OCI-LY7 (cell line): ENCODE results near the gene CSNK2A2. TPM values are rescaled to one million over a fixed set of nuclear protein-coding genes. Genes with fewer than 3 reads are reported as not detected.

Source experiments
- BruUV-seq: library from RNA; stranded (reverse); fragments of 400-500 nt; replicated peaks from 2 replicates; lab custom pipeline; 2021; lab: Mats Ljungman, UMichigan
- CTCF ChIA-PET: fragments of 300-600 bp; sonication (Branson Sonifier 250); formaldehyde crosslinking; loops from one replicate; lab custom pipeline; 2022; ENCODE audit warnings: antibody characterized with exemption; ENCODE audit not compliant: unreplicated experiment; lab: Charles Lee
- POLR2A ChIA-PET: fragments of 300-600 bp; sonication (Branson Sonifier 250); formaldehyde crosslinking; loops from one replicate; lab custom pipeline; 2022; ENCODE audit warnings: antibody characterized with exemption; lab: Charles Lee
- DNase-seq: peaks from one replicate; pipeline ENCODE4 v3.0.0-alpha.2; 2015; ENCODE audit warnings: low spot score
- H2AFZ ChIP-seq: fragments of 200-600 bp; sonication (generic), shearing (Covaris generic); 2 replicates; pipeline ENCODE4 v1.6.1; 2014; ENCODE audit warnings: mild to moderate bottlenecking, antibody characterized with exemption, low read length, moderate library complexity
- H3K27ac ChIP-seq: fragments of 200-600 bp; sonication (generic); 2 replicates; pipeline ENCODE4 v1.5.1; 2014; ENCODE audit warnings: mixed run types, low read depth, mild to moderate bottlenecking, moderate library complexity, low read length, inconsistent platforms; ENCODE audit not compliant: poor library complexity, severe bottlenecking
- H3K36me3 ChIP-seq: fragments of 200-600 bp; sonication (generic); 2 replicates; pipeline ENCODE4 v1.6.1; 2014; ENCODE audit warnings: mild to moderate bottlenecking, antibody characterized with exemption, low read length, moderate library complexity, mixed read lengths; ENCODE audit not compliant: insufficient read depth
- H3K4me1 ChIP-seq: fragments of 200-600 bp; sonication (generic); 2 replicates; pipeline ENCODE4 v1.5.1; 2014; ENCODE audit warnings: mild to moderate bottlenecking, low read length; ENCODE audit not compliant: insufficient read depth, poor library complexity, severe bottlenecking
- H3K4me2 ChIP-seq: fragments of 200-600 bp; sonication (generic); 2 replicates; pipeline ENCODE4 v1.6.1; 2014; ENCODE audit warnings: mild to moderate bottlenecking, low read length
- H3K4me3 ChIP-seq: fragments of 200-600 bp; sonication (generic); 2 replicates; pipeline ENCODE4 v1.5.1; 2014; ENCODE audit warnings: mild to moderate bottlenecking, low read depth, low read length; ENCODE audit not compliant: poor library complexity, severe bottlenecking
- H3K79me2 ChIP-seq: fragments of 200-600 bp; sonication (generic); 2 replicates; pipeline ENCODE4 v1.6.1; 2016; ENCODE audit warnings: low read depth, mild to moderate bottlenecking, low read length, moderate library complexity, mixed read lengths; ENCODE audit not compliant: insufficient read depth
- H3K9me2 ChIP-seq: fragments of 200-600 bp; sonication (generic); 2 replicates; pipeline ENCODE4 v1.6.1; 2016; ENCODE audit warnings: mild to moderate bottlenecking, low read length, mixed read lengths; ENCODE audit not compliant: insufficient read depth
- H3K9me3 ChIP-seq: fragments of 200-600 bp; sonication (generic); 2 replicates; pipeline ENCODE4 v1.6.1; 2014; ENCODE audit warnings: mild to moderate bottlenecking, mixed run types, low read length, mixed read lengths
- H4K20me1 ChIP-seq: fragments of 200-600 bp; sonication (generic); 2 replicates; pipeline ENCODE4 v1.6.1; 2014; ENCODE audit warnings: mild to moderate bottlenecking, antibody characterized with exemption, low read length, moderate library complexity, mixed read lengths; ENCODE audit not compliant: insufficient read depth
- EZH2phosphoT487 ChIP-seq: fragments of 200-600 bp; sonication (generic); IDR thresholded peaks from 2 replicates; pipeline ENCODE4 v1.6.1; 2018; ENCODE audit warnings: low read depth, borderline replicate concordance, mild to moderate bottlenecking, mixed run types, antibody characterized with exemption, low read length, moderate library complexity, mixed read lengths
- intact Hi-C: fragments of 100-400 bp; cut with micrococcal nuclease; formaldehyde crosslinking; loops from one replicate; pipeline ENCODE4 v1.10.0; 2022; ENCODE audit not compliant: unreplicated experiment
- total RNA-seq, 2 experiments: library from RNA; depleted of rRNA in 1 of 2; stranded (reverse); fragments of >200 nt in 1 of 2; shearing (Covaris generic) in 1 of 2; gene quantifications; 2 replicates each; pipeline ENCODE4 v1.2.3, GENCODE V29; 2014 to 2022
- TF ChIP-seq, protein P1 (sequence below): fragments of 200-600 bp; sonication (generic); conservative IDR thresholded peaks from 2 replicates; pipeline ENCODE4 v1.5.1; 2014; ENCODE audit warnings: mild to moderate bottlenecking, antibody characterized with exemption, low read length, moderate library complexity, mixed read lengths

CSNK2A2 gene
- total RNA-seq, 2 experiments from 2014 or later = 28.7 to 106 TPM

DNA sequence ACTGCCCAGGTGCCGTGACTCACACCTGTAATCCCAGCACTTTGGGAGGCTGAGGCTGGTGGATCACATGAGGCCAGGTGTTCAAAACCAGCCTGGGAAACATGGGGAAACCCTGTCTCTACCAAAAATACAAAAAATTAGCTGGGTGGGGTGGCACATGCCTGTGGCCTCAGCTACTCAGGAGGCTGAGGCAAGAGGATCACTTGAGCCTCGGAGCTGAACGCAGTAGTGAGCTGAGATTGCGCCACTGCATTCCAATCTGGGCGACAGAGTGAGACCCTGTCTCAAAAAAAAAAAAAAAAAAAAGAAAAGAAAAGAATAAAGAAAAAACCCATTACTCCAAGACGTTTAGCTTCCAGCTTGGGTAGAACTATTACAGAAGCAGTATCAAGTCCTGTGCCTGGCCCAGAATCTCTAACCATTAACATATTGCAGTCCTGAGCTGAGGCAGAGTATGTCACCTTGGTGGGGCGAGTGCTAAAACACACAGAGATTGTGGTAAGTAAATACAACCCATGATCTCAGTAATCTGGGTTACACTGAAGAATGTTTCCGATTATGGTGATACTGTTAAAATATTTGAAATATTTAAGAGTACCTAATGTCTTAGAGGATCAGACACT lies 45.5 kb downstream of the CSNK2A2 start:
- Histone ChIP-seq H3K79me2 (no peaks in the 10 kb centered on the region), H3K36me3 (no peaks in the 10 kb centered on the region), H2AFZ (no peak overlapping the region), H3K9me2 (no peaks in the 10 kb centered on the region), H3K4me2 (no peak overlapping the region), H4K20me1 (no peaks in the 10 kb centered on the region), H3K4me3 (no peak overlapping the region), H3K27ac (no peak overlapping the region), H3K9me3 (no peaks in the 10 kb centered on the region), H3K4me1 (no peaks in the 10 kb centered on the region)
- no TSS peak for BruUV-seq
- ChIA-PET POLR2A (interaction anchor here (0.7 to 1.1 kb wide), 2 partner anchors 11 to 204 kb away, joined by 3 to 4 read pairs; no protein-coding TSS in a partner anchor), CTCF (no interaction called here)
- intact Hi-C loops = no loop called here
- TF ChIP-seq, protein P1, sequence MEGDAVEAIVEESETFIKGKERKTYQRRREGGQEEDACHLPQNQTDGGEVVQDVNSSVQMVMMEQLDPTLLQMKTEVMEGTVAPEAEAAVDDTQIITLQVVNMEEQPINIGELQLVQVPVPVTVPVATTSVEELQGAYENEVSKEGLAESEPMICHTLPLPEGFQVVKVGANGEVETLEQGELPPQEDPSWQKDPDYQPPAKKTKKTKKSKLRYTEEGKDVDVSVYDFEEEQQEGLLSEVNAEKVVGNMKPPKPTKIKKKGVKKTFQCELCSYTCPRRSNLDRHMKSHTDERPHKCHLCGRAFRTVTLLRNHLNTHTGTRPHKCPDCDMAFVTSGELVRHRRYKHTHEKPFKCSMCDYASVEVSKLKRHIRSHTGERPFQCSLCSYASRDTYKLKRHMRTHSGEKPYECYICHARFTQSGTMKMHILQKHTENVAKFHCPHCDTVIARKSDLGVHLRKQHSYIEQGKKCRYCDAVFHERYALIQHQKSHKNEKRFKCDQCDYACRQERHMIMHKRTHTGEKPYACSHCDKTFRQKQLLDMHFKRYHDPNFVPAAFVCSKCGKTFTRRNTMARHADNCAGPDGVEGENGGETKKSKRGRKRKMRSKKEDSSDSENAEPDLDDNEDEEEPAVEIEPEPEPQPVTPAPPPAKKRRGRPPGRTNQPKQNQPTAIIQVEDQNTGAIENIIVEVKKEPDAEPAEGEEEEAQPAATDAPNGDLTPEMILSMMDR = no peak
- TF ChIP-seq EZH2phosphoT487 = no peak
- no peak for DNase-seq

DNA sequence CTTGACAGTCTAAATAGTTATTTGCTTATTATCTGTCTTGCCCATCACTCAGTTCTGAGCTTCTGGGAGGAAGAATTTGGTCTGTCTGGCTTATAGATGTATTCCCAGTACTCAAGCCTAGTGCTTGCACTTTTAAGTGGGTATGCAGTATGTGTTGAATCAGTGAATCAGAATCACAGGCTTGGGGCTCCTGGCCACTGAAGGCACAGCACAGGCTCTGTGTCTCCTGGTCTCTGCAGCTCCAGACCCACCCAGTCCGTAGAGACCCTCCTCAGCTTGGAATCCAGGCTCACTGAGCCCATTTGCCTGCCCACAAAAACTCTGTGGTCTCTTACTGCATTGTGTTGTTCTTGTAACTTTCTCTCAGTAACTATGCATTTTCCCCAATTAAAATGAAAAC lies 49.4 kb downstream of the CSNK2A2 start:
- no peaks in the 10 kb centered on the region for H3K9me3 ChIP-seq
- CTCF ChIA-PET = no interaction called here
- DNase-seq = no peak
- H2AFZ ChIP-seq = no peak overlapping the region
- H4K20me1 ChIP-seq = no peaks in the 10 kb centered on the region
- no peak overlapping the region for H3K27ac ChIP-seq
- H3K79me2 ChIP-seq = no peaks in the 10 kb centered on the region
- no peaks in the 10 kb centered on the region for H3K36me3 ChIP-seq
- no peak overlapping the region for H3K4me2 ChIP-seq
- POLR2A ChIA-PET = no interaction called here
- BruUV-seq = no TSS peak
- intact Hi-C loops = no loop called here
- H3K9me2 ChIP-seq = no peaks in the 10 kb centered on the region
- H3K4me1 ChIP-seq = no peaks in the 10 kb centered on the region
- TF ChIP-seq, protein P1 = no peak
- TF ChIP-seq EZH2phosphoT487 = no peak
- no peak overlapping the region for H3K4me3 ChIP-seq

DNA sequence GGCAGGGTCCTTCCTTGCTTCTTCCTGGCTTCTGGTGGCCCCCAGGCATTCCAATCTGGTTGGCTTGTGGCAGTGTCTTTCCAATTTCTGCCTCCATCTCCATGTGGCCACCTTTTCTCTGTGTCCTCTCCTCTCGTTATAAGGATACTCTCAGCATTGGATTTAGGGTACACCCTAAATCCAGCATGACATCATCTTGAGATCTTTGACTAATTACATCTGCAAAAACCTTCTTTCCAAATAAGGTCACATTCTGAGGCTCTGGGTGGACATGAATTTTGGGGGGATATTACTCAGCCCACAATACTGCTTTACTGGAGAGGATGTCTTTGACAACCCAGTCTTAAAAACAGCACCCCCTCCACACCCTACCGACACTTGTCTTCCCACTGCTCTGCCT lies 49.8 kb downstream of the CSNK2A2 start:
- BruUV-seq = no TSS peak
- no peak for DNase-seq
- Histone ChIP-seq H3K4me3 (no peak overlapping the region), H2AFZ (no peak overlapping the region), H3K4me1 (no peaks in the 10 kb centered on the region), H4K20me1 (no peaks in the 10 kb centered on the region), H3K36me3 (no peaks in the 10 kb centered on the region), H3K27ac (no peak overlapping the region), H3K9me3 (no peaks in the 10 kb centered on the region), H3K4me2 (no peak overlapping the region), H3K9me2 (no peaks in the 10 kb centered on the region), H3K79me2 (no peaks in the 10 kb centered on the region)
- ChIA-PET CTCF (no interaction called here), POLR2A (no interaction called here)
- TF ChIP-seq, protein P1 = no peak
- TF ChIP-seq EZH2phosphoT487 = no peak
- intact Hi-C loops = no loop called here
